Measurements from ENCODE around the gene UBE2O.

UBE2O gene

GRCh38 chr17:76420356-76421043, 32.5 kb downstream of the UBE2O start:
- no peak for DNase-seq (ENCODE audit: low read depth)
- H3K4me3 ChIP-seq (ENCODE audit: low read depth, low read length) = no peak overlapping the region
- TF ChIP-seq CTCF (IDR thresholded peaks at IDR 0.05; ENCODE audit: low read depth, low read length) = no peak
- TF ChIP-seq MAX (IDR thresholded peaks at IDR 0.05; ENCODE audit: low read depth, low read length) = no peak
- no peak for TF ChIP-seq MYC (IDR thresholded peaks at IDR 0.05; ENCODE audit: low read depth, low read length)
- no peak for TF ChIP-seq POLR2A (IDR thresholded peaks at IDR 0.05; ENCODE audit: extremely low read depth, insufficient read length)

- no peak overlapping the region for H3K4me3 ChIP-seq (ENCODE audit: low read depth, low read length)
- no peak for DNase-seq (ENCODE audit: low read depth)
- TF ChIP-seq POLR2A (IDR thresholded peaks at IDR 0.05; ENCODE audit: extremely low read depth, insufficient read length) (no peak), CTCF (IDR thresholded peaks at IDR 0.05; ENCODE audit: low read depth, low read length) (no peak), MYC (IDR thresholded peaks at IDR 0.05; ENCODE audit: low read depth, low read length) (no peak), MAX (IDR thresholded peaks at IDR 0.05; ENCODE audit: low read depth, low read length) (no peak)
These were observed 33.2 kb downstream of the UBE2O start for GRCh38 chr17:76419576-76420260.

- DNase-seq (ENCODE audit: low read depth) = no peak
- no peak for TF ChIP-seq MYC (IDR thresholded peaks at IDR 0.05; ENCODE audit: low read depth, low read length)
- no peak for TF ChIP-seq POLR2A (IDR thresholded peaks at IDR 0.05; ENCODE audit: extremely low read depth, insufficient read length)
- TF ChIP-seq CTCF (IDR thresholded peaks at IDR 0.05; ENCODE audit: low read depth, low read length) = no peak
- TF ChIP-seq MAX (IDR thresholded peaks at IDR 0.05; ENCODE audit: low read depth, low read length) = no peak
- no peak overlapping the region for H3K4me3 ChIP-seq (ENCODE audit: low read depth, low read length)
These were observed 35.3 kb downstream of the UBE2O start for GRCh38 chr17:76417499-76418143.

GRCh38 chr17:76416899-76417298, 36.1 kb downstream of the UBE2O start:
- TF ChIP-seq MAX (IDR thresholded peaks at IDR 0.05; ENCODE audit: low read depth, low read length) = no peak
- TF ChIP-seq POLR2A (IDR thresholded peaks at IDR 0.05; ENCODE audit: extremely low read depth, insufficient read length) = no peak
- no peak for TF ChIP-seq CTCF (IDR thresholded peaks at IDR 0.05; ENCODE audit: low read depth, low read length)
- TF ChIP-seq MYC (IDR thresholded peaks at IDR 0.05; ENCODE audit: low read depth, low read length) = no peak
- DNase-seq (ENCODE audit: low read depth) = no peak

GRCh38 chr17:76416457-76416856, 36.5 kb downstream of the UBE2O start:
- TF ChIP-seq MAX (IDR thresholded peaks at IDR 0.05; ENCODE audit: low read depth, low read length) = no peak
- TF ChIP-seq CTCF (IDR thresholded peaks at IDR 0.05; ENCODE audit: low read depth, low read length) = no peak
- TF ChIP-seq MYC (IDR thresholded peaks at IDR 0.05; ENCODE audit: low read depth, low read length) = no peak
- TF ChIP-seq POLR2A (IDR thresholded peaks at IDR 0.05; ENCODE audit: extremely low read depth, insufficient read length) = no peak
- no peak for DNase-seq (ENCODE audit: low read depth)
- H3K4me3 ChIP-seq (ENCODE audit: low read depth, low read length) = no peak overlapping the region

More at GRCh38 chr17:76416899-76417298, 36.1 kb downstream of the UBE2O start:
- no peak overlapping the region for H3K4me3 ChIP-seq (ENCODE audit: low read depth, low read length)
